Tibial artery (tissue), 4 donors: ENCODE data around the gene NACC1.
A peak's percentile ranks its signal among the peaks of the same experiment; 100 is the strongest.

Experiments
- DNase-seq, 2 donors: peaks; one replicate each; pipeline ENCODE4 v3.0.0-alpha.2; 2019
- H3K27ac ChIP-seq, 2 donors: fragments of 200-600 bp; sonication (generic) in 1 of 2; 1 replicate in 1 of 2; 2 replicates in 1 of 2; pipeline ENCODE4 v1.5.1; 2018 to 2019; ENCODE audit warnings: mild to moderate bottlenecking in 1 of 2
- H3K27me3 ChIP-seq, 2 donors: fragments of 200-600 bp; sonication (generic) in 1 of 2; one replicate each; pipeline versions ENCODE4 v1.5.1 to v1.6.0; 2016 to 2019
- H3K36me3 ChIP-seq, 3 donors: fragments of 200-600 bp; sonication (generic) in 2 of 3; one replicate each; pipeline ENCODE4 v1.5.1; 2016 to 2019; ENCODE audit warnings: mild to moderate bottlenecking in 2 of 3
- H3K4me1 ChIP-seq, 4 donors: fragments of 200-600 bp; sonication (generic) in 2 of 4; 1 replicate in 3 of 4; 2 replicates in 1 of 4; pipeline ENCODE4 v1.5.1; 2016 to 2019
- H3K4me3 ChIP-seq, 2 donors: fragments of 200-600 bp; sonication (generic) in 1 of 2; 1 replicate in 1 of 2; 2 replicates in 1 of 2; pipeline ENCODE4 v1.5.1; 2018 to 2019; ENCODE audit warnings: mild to moderate bottlenecking in 2 of 2
- H3K9me3 ChIP-seq, 3 donors: fragments of 200-600 bp; sonication (generic) in 1 of 3; one replicate each; pipeline ENCODE4 v1.5.1; 2016 to 2019
- CTCF ChIP-seq, 2 experiments: fragments of 200-600 bp in 1 of 2; fragments of 450-650 bp in 1 of 2; IDR thresholded peaks; one replicate each; pipeline ENCODE4 v1.5.1; 2017 to 2019; ENCODE audit warnings: antibody characterized with exemption in 2 of 2, mild to moderate bottlenecking in 1 of 2, moderate library complexity in 1 of 2
- intact Hi-C: fragments of 100-400 bp; cut with DNase I; formaldehyde crosslinking; loops from one replicate; pipeline ENCODE4 v1.15.0; 2023; ENCODE audit warnings: low total_unique reads

The NACC1 gene

GRCh38 chr19:13098277-13099072, 19.6 kb upstream of the NACC1 start:
- Histone ChIP-seq H3K27ac (peak overlapping the region; percentile 74 to 94), H3K4me1 (peaks cover 0 to 66% (median 52%) of the 10 kb centered on the region in 4 donors), H3K9me3 (no peaks in the 10 kb centered on the region), H3K27me3 (no peaks in the 10 kb centered on the region), H3K4me3 (peak overlapping the region; percentile 46 to 55), H3K36me3 (peaks cover 0 to 25% (median 9%) of the 10 kb centered on the region in 3 donors)
- DNase-seq: no peak
- TF ChIP-seq CTCF (IDR thresholded peaks at IDR 0.05): no peak
- intact Hi-C loops: no loop called here

- Histone ChIP-seq H3K27ac (peak overlapping the region; percentile 74 to 94), H3K36me3 (peaks cover 0 to 23% (median 9%) of the 10 kb centered on the region in 3 donors), H3K9me3 (no peaks in the 10 kb centered on the region), H3K27me3 (no peaks in the 10 kb centered on the region), H3K4me3 (peak overlapping the region; percentile 46 to 55), H3K4me1 (peaks cover 0 to 61% (median 44%) of the 10 kb centered on the region in 4 donors)
- no peak for TF ChIP-seq CTCF (IDR thresholded peaks at IDR 0.05)
- intact Hi-C loops: no loop called here
- peak; percentile 70 to 82 for DNase-seq
Measured at GRCh38 chr19:13099073-13099999, 18.7 kb upstream of the NACC1 start.

- Histone ChIP-seq H3K4me3 (peak overlapping the region in 1 of 2 donors; percentile 55), H3K4me1 (peaks cover 0 to 63% (median 41%) of the 10 kb centered on the region in 4 donors), H3K27ac (peak overlapping the region; percentile 74 to 94), H3K27me3 (no peaks in the 10 kb centered on the region), H3K9me3 (no peaks in the 10 kb centered on the region), H3K36me3 (peaks cover 0 to 23% (median 5%) of the 10 kb centered on the region in 3 donors)
- intact Hi-C loops: no loop called here
- no peak for TF ChIP-seq CTCF (IDR thresholded peaks at IDR 0.05)
- DNase-seq: peak in 1 of 2 donors; percentile 66
Measured at GRCh38 chr19:13100031-13100588, 18.0 kb upstream of the NACC1 start.

- no peak for TF ChIP-seq CTCF (IDR thresholded peaks at IDR 0.05)
- peak in 1 of 2 donors; percentile 69 for DNase-seq
- H3K27ac ChIP-seq: peak overlapping the region; percentile 75 to 80
- peaks cover 0 to 56% (median 39%) of the 10 kb centered on the region in 4 donors for H3K4me1 ChIP-seq
- no peaks in the 10 kb centered on the region for H3K27me3 ChIP-seq
- H3K4me3 ChIP-seq: peak overlapping the region; percentile 9 to 41
- intact Hi-C loops: no loop called here
- no peaks in the 10 kb centered on the region for H3K9me3 ChIP-seq
- H3K36me3 ChIP-seq: peaks cover 0 to 15% (median 4%) of the 10 kb centered on the region in 3 donors
Measured at GRCh38 chr19:13100841-13101589, 17.0 kb upstream of the NACC1 start.
